Neural progenitor cell (in vitro differentiated cells): ENCODE measurements around the gene SEPTIN12. TPM values are rescaled to one million over a fixed set of nuclear protein-coding genes. Genes with fewer than 3 reads are reported as not detected.

Experiments
- DNase-seq: peaks from one replicate; pipeline ENCODE4 v3.0.0-alpha.2; 2016; ENCODE audit warnings: low spot score
- H2AFZ ChIP-seq: fragments of 200-600 bp; sonication (generic); replicated peaks from 2 replicates; pipeline ENCODE4 v1.6.1; 2016; ENCODE audit warnings: antibody characterized with exemption
- H3F3A ChIP-seq: fragments of 200-600 bp; sonication (generic); 2 replicates; pipeline ENCODE4 v1.6.1; 2016; ENCODE audit warnings: antibody characterized with exemption, low read depth
- H3K27ac ChIP-seq: fragments of 200-600 bp; sonication (generic); 2 replicates; pipeline ENCODE4 v1.5.1; 2016; ENCODE audit warnings: mild to moderate bottlenecking
- H3K27me3 ChIP-seq: fragments of 200-600 bp; sonication (generic); 2 replicates; pipeline ENCODE4 v1.6.1; 2016; ENCODE audit warnings: mild to moderate bottlenecking, moderate library complexity
- H3K36me3 ChIP-seq: fragments of 200-600 bp; sonication (generic); 2 replicates; pipeline ENCODE4 v1.5.1; 2016
- H3K4me1 ChIP-seq: fragments of 200-600 bp; sonication (generic); 2 replicates; pipeline ENCODE4 v1.6.1; 2016; ENCODE audit warnings: mixed run types
- H3K4me2 ChIP-seq: fragments of 200-600 bp; sonication (generic); 2 replicates; pipeline ENCODE4 v1.6.1; 2016
- H3K4me3 ChIP-seq: fragments of 200-600 bp; sonication (generic); 2 replicates; pipeline ENCODE4 v1.5.1; 2016
- H3K79me2 ChIP-seq: fragments of 200-600 bp; sonication (generic); 2 replicates; pipeline ENCODE4 v1.6.1; 2016; ENCODE audit warnings: low read depth
- H3K9ac ChIP-seq: fragments of 200-600 bp; sonication (generic); 2 replicates; pipeline ENCODE4 v1.6.1; 2016
- H3K9me3 ChIP-seq: fragments of 200-600 bp; sonication (generic); 2 replicates; pipeline ENCODE4 v1.5.1; 2016; ENCODE audit warnings: low read depth
- H4K20me1 ChIP-seq: fragments of 200-600 bp; sonication (generic); 2 replicates; pipeline ENCODE4 v1.6.1; 2016; ENCODE audit warnings: low read depth
- H3K27ac Mint-ChIP-seq: 3 replicates; pipeline ENCODE4 v1.8.0; 2021; ENCODE audit warnings: mixed read lengths
- H3K27me3 Mint-ChIP-seq: 2 replicates; pipeline ENCODE4 v1.8.0; 2022; ENCODE audit warnings: low read depth, mild to moderate bottlenecking, inconsistent platforms, moderate library complexity, mixed read lengths; ENCODE audit not compliant: insufficient read depth
- H3K36me3 Mint-ChIP-seq: 3 replicates; pipeline ENCODE4 v1.8.0; 2021; ENCODE audit warnings: mixed read lengths
- H3K4me1 Mint-ChIP-seq: 3 replicates; pipeline ENCODE4 v1.8.0; 2021; ENCODE audit warnings: mixed read lengths
- H3K4me3 Mint-ChIP-seq: 3 replicates; pipeline ENCODE4 v1.8.0; 2021; ENCODE audit warnings: mild to moderate bottlenecking, moderate library complexity, mixed read lengths
- H3K9me3 Mint-ChIP-seq: 3 replicates; pipeline ENCODE4 v1.8.0; 2020; ENCODE audit warnings: mixed read lengths
- CTCF ChIP-seq: fragments of 200-600 bp; sonication (generic); IDR thresholded peaks from 2 replicates; pipeline ENCODE4 v1.5.1; 2017; ENCODE audit warnings: antibody characterized with exemption, mild to moderate bottlenecking
- EZH2 ChIP-seq: fragments of 200-600 bp; sonication (generic); IDR thresholded peaks from 2 replicates; pipeline ENCODE4 v1.6.1; 2017; ENCODE audit warnings: antibody characterized with exemption, mild to moderate bottlenecking, moderate library complexity
- EZH2phosphoT487 ChIP-seq: fragments of 200-600 bp; sonication (generic); IDR thresholded peaks from 2 replicates; pipeline ENCODE4 v1.6.1; 2017; ENCODE audit warnings: antibody characterized with exemption
- total RNA-seq: library from RNA; depleted of rRNA; stranded (reverse); fragments of >200 nt; gene quantifications from 2 replicates; pipeline ENCODE4 v1.2.3, GENCODE V29; 2015; ENCODE audit warnings: low replicate concordance

The SEPTIN12 gene
- total RNA-seq, 1 donor from 2014 or later, result not detected

GRCh38 chr16:4776141-4776705 lies 11.9 kb downstream of the SEPTIN12 start:
- Histone ChIP-seq H3K27me3 (no peaks in the 10 kb centered on the region), H3K4me2 (no peak overlapping the region), H3K36me3 (no peaks in the 10 kb centered on the region), H2AFZ (no peak overlapping the region), H3K27ac (no peak overlapping the region), H3F3A (peaks cover 3% of the 10 kb centered on the region), H3K9ac (no peak overlapping the region), H3K4me3 (no peak overlapping the region), H3K4me1 (no peaks in the 10 kb centered on the region), H3K79me2 (no peaks in the 10 kb centered on the region), H3K9me3 (no peaks in the 10 kb centered on the region), H4K20me1 (no peaks in the 10 kb centered on the region)
- no peaks in the 10 kb centered on the region for H3K9me3 Mint-ChIP-seq
- H3K27ac Mint-ChIP-seq, result no peak overlapping the region
- TF ChIP-seq CTCF (no peak), EZH2 (no peak), EZH2phosphoT487 (no peak)
- H3K4me3 Mint-ChIP-seq, result no peak overlapping the region
- no peaks in the 10 kb centered on the region for H3K36me3 Mint-ChIP-seq
- H3K27me3 Mint-ChIP-seq, result peaks cover 5% of the 10 kb centered on the region
- H3K4me1 Mint-ChIP-seq, result peaks cover 7% of the 10 kb centered on the region
- no peak for DNase-seq

DNA sequence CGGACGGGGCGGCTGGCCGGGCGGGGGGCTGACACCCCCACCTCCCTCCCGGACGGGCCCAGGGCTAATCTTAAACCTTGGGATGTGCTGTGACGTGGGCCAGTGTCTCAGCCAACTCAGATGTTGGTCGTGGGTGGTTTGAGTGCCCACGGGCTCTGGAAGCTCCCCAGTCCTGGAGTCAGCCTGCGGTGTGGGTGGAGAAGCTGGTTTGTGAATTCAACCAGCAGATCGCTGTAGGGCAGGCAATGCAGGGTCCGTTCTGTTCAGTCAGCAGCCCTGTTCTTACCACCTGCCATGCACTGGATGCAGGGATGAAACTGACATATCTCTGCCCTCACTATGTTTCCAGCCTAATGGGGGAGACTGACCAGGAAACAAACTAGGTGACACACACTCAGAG lies 13.1 kb downstream of the SEPTIN12 start:
- Mint-ChIP-seq H3K4me1 (peaks cover 7% of the 10 kb centered on the region), H3K4me3 (no peak overlapping the region), H3K36me3 (no peaks in the 10 kb centered on the region), H3K27me3 (peaks cover 5% of the 10 kb centered on the region), H3K27ac (no peak overlapping the region), H3K9me3 (no peaks in the 10 kb centered on the region)
- no peak for DNase-seq
- no peak overlapping the region for H3K27ac ChIP-seq
- H3K9ac ChIP-seq, result no peak overlapping the region
- TF ChIP-seq CTCF (no peak), EZH2phosphoT487 (no peak), EZH2 (no peak)
- H2AFZ ChIP-seq, result no peak overlapping the region
- no peaks in the 10 kb centered on the region for H3K27me3 ChIP-seq
- H3K79me2 ChIP-seq, result no peaks in the 10 kb centered on the region
- no peaks in the 10 kb centered on the region for H3K36me3 ChIP-seq
- peaks cover 4% of the 10 kb centered on the region for H3F3A ChIP-seq
- H3K4me1 ChIP-seq, result no peaks in the 10 kb centered on the region
- H3K4me2 ChIP-seq, result no peak overlapping the region
- no peaks in the 10 kb centered on the region for H4K20me1 ChIP-seq
- no peaks in the 10 kb centered on the region for H3K9me3 ChIP-seq
- no peak overlapping the region for H3K4me3 ChIP-seq

GRCh38 chr16:4772351-4772750 lies 15.8 kb downstream of the SEPTIN12 start:
- Mint-ChIP-seq H3K36me3 (no peaks in the 10 kb centered on the region), H3K4me1 (peaks cover 22% of the 10 kb centered on the region), H3K9me3 (no peaks in the 10 kb centered on the region), H3K27me3 (peaks cover 5% of the 10 kb centered on the region), H3K27ac (no peak overlapping the region), H3K4me3 (no peak overlapping the region)
- Histone ChIP-seq H3K27me3 (no peaks in the 10 kb centered on the region), H3K4me1 (no peaks in the 10 kb centered on the region), H3K79me2 (no peaks in the 10 kb centered on the region), H2AFZ (no peak overlapping the region), H3K4me3 (no peak overlapping the region), H3K27ac (no peak overlapping the region), H4K20me1 (no peaks in the 10 kb centered on the region), H3K9me3 (no peaks in the 10 kb centered on the region), H3K9ac (no peak overlapping the region), H3K4me2 (no peak overlapping the region), H3F3A (peaks cover 21% of the 10 kb centered on the region), H3K36me3 (no peaks in the 10 kb centered on the region)
- no peak for DNase-seq
- no peak for TF ChIP-seq EZH2
- no peak for TF ChIP-seq CTCF
- TF ChIP-seq EZH2phosphoT487, result no peak
